ES-I3 (cell line): ENCODE data around the gene RHOBTB1.
"Not testable (repeated sequence)": the region's sequence is repeated elsewhere in the genome, so short reads cannot be mapped to it uniquely, and the experiment has no call there.

Source experiments
- H3K36me3 ChIP-seq: 2 replicates; pipeline ENCODE4 v1.6.1; 2013; ENCODE audit warnings: mild to moderate bottlenecking, low read length, control low read depth, moderate library complexity; ENCODE audit not compliant: insufficient read depth
- H3K4me1 ChIP-seq: 2 replicates; pipeline ENCODE4 v1.6.1; 2013; ENCODE audit warnings: mild to moderate bottlenecking, control low read depth, low read length; ENCODE audit not compliant: insufficient read depth
- H3K9ac ChIP-seq: 2 replicates; pipeline ENCODE4 v1.6.1; 2013; ENCODE audit warnings: low read depth, mild to moderate bottlenecking, low read length, moderate library complexity
- H3K9me3 ChIP-seq: 2 replicates; pipeline ENCODE4 v1.6.1; 2013; ENCODE audit warnings: mild to moderate bottlenecking, low read length, moderate library complexity; ENCODE audit not compliant: control insufficient read depth, insufficient read depth

The RHOBTB1 gene

GRCh38 chr10:60913071-60913470, 30.9 kb downstream of the RHOBTB1 start:
- no peaks in the 10 kb centered on the region for H3K4me1 ChIP-seq
- H3K9me3 ChIP-seq, result no peaks in the 10 kb centered on the region
- H3K9ac ChIP-seq, result no peak overlapping the region
- H3K36me3 ChIP-seq, result no peaks in the 10 kb centered on the region

DNA sequence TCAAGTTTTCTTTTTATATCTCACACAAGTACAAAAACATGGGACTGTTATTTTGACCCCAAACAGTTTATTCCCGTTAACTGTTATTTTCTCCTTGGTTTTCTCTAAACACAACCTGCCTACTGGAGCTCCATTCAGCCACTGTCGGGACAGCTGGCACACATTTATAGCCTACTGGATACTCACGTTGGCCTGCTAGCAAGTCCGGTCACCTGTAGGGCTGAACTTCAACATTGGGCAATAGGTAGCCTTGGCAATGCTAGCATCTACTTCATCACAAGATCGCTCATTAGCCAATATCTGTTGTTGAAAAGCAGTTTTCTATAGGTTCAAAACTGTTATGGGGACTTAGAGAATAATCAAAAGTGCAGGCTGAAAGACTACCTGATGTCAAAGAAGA, 32.3 kb downstream of the RHOBTB1 start:
- H3K9me3 ChIP-seq, result peaks cover 8% of the 10 kb centered on the region; the same call in 1 of the 2 replicates
- no peak overlapping the region for H3K9ac ChIP-seq
- H3K4me1 ChIP-seq, result no peaks in the 10 kb centered on the region
- H3K36me3 ChIP-seq, result peaks cover 1% of the 10 kb centered on the region; the same call in 1 of the 2 replicates

DNA sequence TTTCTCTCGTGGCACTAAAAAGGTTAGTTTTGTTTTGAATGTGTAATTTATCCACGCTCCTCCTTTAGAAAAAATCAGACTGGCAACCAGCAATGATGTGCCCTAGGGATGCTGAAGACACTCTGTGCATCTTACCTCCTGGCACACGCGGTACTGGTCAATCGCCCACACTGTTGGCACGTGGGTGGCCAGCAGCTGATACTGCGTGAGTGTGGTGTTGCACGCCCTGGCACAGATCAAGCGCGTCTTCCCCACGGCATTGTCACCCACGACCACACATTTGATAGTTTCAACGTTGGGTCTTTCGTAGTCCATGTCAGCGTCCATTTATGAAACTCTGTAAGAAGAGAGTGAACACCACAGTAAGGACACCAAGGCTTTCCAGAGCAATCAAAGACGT, 32.8 kb downstream of the RHOBTB1 start:
- Histone ChIP-seq H3K9me3 (peaks cover 13% of the 10 kb centered on the region; the same call in 1 of the 2 replicates), H3K36me3 (peaks cover 5% of the 10 kb centered on the region; the same call in 1 of the 2 replicates), H3K9ac (no peak overlapping the region), H3K4me1 (no peaks in the 10 kb centered on the region)

GRCh38 chr10:60910543-60910942, 33.4 kb downstream of the RHOBTB1 start:
- no peaks in the 10 kb centered on the region for H3K4me1 ChIP-seq
- H3K36me3 ChIP-seq, result peaks cover 5% of the 10 kb centered on the region; the same call in 1 of the 2 replicates
- peaks cover 14% of the 10 kb centered on the region; the same call in 1 of the 2 replicates for H3K9me3 ChIP-seq
- no peak overlapping the region for H3K9ac ChIP-seq

- peaks cover 5% of the 10 kb centered on the region; the same call in 1 of the 2 replicates for H3K36me3 ChIP-seq
- peaks cover 14% of the 10 kb centered on the region; the same call in 1 of the 2 replicates for H3K9me3 ChIP-seq
- H3K4me1 ChIP-seq, result no peaks in the 10 kb centered on the region
- H3K9ac ChIP-seq, result no peak overlapping the region
Measured at GRCh38 chr10:60908896-60909295, 35.1 kb downstream of the RHOBTB1 start.

DNA sequence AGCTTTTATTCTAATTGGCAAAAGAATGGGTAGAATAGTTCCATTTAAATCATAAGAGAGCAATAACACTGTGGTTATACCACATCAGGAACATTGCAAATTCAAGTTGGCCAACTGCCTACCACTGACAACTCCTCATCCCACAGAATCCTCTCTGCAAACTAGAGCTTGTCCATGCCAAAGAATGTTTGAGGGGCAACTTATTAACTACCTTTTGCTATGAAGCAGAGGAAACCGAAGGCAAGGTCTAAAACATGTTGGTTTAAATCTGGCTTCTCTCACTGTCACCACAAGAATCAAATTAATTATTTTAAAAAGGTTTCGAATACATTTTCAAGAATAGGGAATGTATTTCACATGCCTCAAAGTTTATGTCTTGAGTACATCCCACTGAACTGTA, 36.0 kb downstream of the RHOBTB1 start:
- H3K4me1 ChIP-seq, result no peaks in the 10 kb centered on the region
- H3K36me3 ChIP-seq, result peaks cover 5% of the 10 kb centered on the region; the same call in 1 of the 2 replicates
- H3K9ac ChIP-seq, result no peak overlapping the region
- H3K9me3 ChIP-seq, result peaks cover 14% of the 10 kb centered on the region; the same call in 1 of the 2 replicates

DNA sequence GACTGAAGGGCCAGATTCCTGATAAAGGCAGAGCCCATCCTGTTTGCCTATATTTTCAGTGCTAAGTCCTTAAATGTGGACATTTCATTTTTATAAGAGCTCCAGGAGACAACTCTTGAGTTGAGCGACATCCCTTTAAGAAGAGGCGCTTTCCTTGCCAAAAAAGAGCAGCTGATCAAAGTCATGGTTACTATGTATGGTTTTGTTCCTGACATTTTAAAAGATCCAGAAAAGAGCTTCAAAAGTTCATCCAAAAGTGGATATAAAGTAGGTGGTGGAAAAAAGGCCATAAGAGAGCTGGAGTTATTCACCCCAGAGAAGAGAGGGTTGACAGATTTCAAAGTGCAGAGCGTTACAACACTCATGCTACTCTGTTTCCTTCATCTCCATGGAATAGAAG, 36.7 kb downstream of the RHOBTB1 start:
- Histone ChIP-seq H3K4me1 (no peaks in the 10 kb centered on the region), H3K9ac (no peak overlapping the region), H3K9me3 (peaks cover 14% of the 10 kb centered on the region; the same call in 1 of the 2 replicates), H3K36me3 (peaks cover 5% of the 10 kb centered on the region; the same call in 1 of the 2 replicates)

DNA sequence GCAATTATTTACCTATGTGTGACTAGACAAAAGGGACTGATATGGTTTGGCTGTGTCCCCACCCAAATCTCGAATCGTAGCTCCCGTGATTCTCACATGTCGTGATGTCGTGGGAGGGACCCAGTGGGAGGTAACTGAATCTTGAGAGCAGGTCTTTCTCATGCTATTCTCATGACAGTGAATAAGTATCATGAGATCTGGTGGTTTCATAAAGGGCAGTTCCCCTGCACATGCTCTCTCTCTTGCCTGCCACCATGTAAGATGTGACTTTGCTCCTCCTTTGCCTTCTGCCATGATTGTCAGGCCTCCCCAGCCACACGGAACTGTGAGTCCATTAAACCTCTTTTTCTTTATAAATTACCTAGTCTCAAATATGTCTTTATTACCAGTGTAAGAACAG, 37.2 kb downstream of the RHOBTB1 start:
- H3K9ac ChIP-seq, H3K36me3 ChIP-seq, H3K4me1 ChIP-seq: not testable (repeated sequence)
- H3K9me3 ChIP-seq, result peaks cover 14% of the 10 kb centered on the region; the same call in 1 of the 2 replicates

DNA sequence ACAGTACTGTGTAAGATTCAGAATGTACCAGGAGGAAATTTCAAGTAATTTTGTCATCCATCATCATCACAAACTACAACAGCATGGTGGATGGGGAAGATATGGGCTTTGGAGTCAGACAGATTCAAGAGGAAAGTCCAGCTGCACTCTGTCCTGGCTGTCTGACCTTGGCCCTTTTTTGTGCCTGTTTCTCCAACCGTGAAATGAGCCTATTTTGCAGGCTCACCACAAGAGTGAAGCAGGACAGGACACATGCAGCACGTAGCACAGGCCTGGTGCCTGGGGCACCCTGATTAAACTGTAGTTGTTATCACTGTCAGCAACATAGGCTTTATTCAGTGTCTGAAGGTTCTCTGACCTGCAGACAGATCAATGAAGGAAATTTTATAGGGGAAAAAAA, 37.6 kb downstream of the RHOBTB1 start:
- Histone ChIP-seq H3K9me3 (peaks cover 14% of the 10 kb centered on the region; the same call in 1 of the 2 replicates), H3K36me3 (peaks cover 5% of the 10 kb centered on the region; the same call in 1 of the 2 replicates), H3K9ac (no peak overlapping the region), H3K4me1 (no peaks in the 10 kb centered on the region)

- Histone ChIP-seq H3K4me1 (no peaks in the 10 kb centered on the region), H3K9me3 (peaks cover 14% of the 10 kb centered on the region; the same call in 1 of the 2 replicates), H3K36me3 (peaks cover 5% of the 10 kb centered on the region; the same call in 1 of the 2 replicates), H3K9ac (no peak overlapping the region)
Measured at GRCh38 chr10:60905580-60905979, 38.4 kb downstream of the RHOBTB1 start.

GRCh38 chr10:60903096-60903495, 40.9 kb downstream of the RHOBTB1 start:
- H3K9me3 ChIP-seq, result peaks cover 14% of the 10 kb centered on the region; the same call in 1 of the 2 replicates
- no peak overlapping the region for H3K9ac ChIP-seq
- H3K36me3 ChIP-seq, result peaks cover 5% of the 10 kb centered on the region; the same call in 1 of the 2 replicates
- H3K4me1 ChIP-seq, result no peaks in the 10 kb centered on the region

DNA sequence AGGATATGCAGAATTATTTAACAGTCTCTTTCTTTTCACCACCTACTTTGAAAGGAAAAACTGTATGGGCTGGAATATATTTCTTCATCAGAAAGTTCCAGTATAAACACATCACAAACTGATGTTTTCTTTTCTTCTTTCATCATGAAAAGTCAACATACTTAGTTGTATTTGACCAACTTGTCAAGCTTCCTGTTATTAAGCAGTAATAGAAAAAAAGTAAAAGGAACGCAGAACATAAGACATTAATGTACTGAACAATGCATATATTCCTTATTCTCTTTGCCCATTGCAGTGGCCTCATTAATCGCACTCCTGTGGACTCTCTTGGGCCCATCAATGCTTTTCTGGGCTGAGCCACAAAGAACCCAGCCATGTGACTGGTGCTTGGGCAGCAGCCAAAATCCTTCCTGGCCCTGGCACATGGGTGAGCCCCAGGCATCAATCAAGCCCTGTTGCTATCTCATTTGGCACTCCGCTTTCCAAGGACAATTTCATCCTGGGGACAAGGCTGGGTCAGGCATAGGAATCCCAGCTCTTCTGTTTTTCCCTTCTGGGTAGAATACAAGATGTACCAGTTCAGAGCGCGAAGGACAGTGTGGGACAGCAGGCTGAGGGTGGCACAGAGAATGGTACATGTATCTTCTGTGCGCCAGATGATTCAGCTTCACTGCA, 42.3 kb downstream of the RHOBTB1 start:
- peaks cover 3% of the 10 kb centered on the region; the same call in 1 of the 2 replicates for H3K36me3 ChIP-seq
- peaks cover 6% of the 10 kb centered on the region; the same call in 1 of the 2 replicates for H3K9me3 ChIP-seq
- no peaks in the 10 kb centered on the region for H3K4me1 ChIP-seq
- H3K9ac ChIP-seq, result no peak overlapping the region

DNA sequence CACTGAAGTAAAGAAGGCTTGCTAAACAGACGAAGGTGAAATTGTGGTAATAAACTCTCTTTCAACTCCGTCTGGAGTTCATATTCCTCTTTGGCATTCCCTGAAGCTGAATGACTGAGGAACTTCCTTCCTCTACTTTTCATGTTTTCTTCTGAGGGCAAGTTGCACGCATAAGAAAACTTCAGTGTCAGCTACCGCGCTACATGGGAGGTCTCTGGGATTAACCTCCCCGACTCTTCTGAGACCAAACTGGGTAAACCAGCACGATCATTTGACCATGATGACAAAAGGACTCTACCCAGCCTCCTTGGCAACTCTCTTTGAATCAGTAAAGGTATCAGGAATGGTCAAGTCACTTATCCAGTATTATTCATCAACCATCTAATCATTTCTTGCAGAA, 44.7 kb downstream of the RHOBTB1 start:
- Histone ChIP-seq H3K9me3 (no peaks in the 10 kb centered on the region), H3K9ac (no peak overlapping the region), H3K4me1 (no peaks in the 10 kb centered on the region), H3K36me3 (no peaks in the 10 kb centered on the region)

GRCh38 chr10:60898321-60898720, 45.7 kb downstream of the RHOBTB1 start:
- H3K36me3 ChIP-seq, result no peaks in the 10 kb centered on the region
- H3K9me3 ChIP-seq, result no peaks in the 10 kb centered on the region
- no peak overlapping the region for H3K9ac ChIP-seq
- H3K4me1 ChIP-seq, result no peaks in the 10 kb centered on the region

GRCh38 chr10:60896810-60897209, 47.2 kb downstream of the RHOBTB1 start:
- H3K9me3 ChIP-seq, result no peaks in the 10 kb centered on the region
- H3K36me3 ChIP-seq, result no peaks in the 10 kb centered on the region
- H3K9ac ChIP-seq, result no peak overlapping the region
- no peaks in the 10 kb centered on the region for H3K4me1 ChIP-seq
